Thyroid gland (tissue), 4 donors: ENCODE measurements around the gene PBX1.

Source experiments
- POLR2A ChIP-seq, 2 donors: fragments of 450-650 bp; IDR thresholded peaks; one replicate each; pipeline ENCODE4 v1.6.1; 2017; ENCODE audit warnings: antibody characterized with exemption in 2 of 2, mild to moderate bottlenecking in 2 of 2, moderate library complexity in 1 of 2
- TF ChIP-seq, protein P1 (sequence below), 6 experiments: fragments of 200-600 bp in 3 of 6; fragments of 450-650 bp in 3 of 6; sonication (generic) in 3 of 6; IDR thresholded peaks; one replicate each; pipeline ENCODE4 v1.5.1; 2016 to 2019; ENCODE audit warnings: antibody characterized with exemption in 6 of 6, mild to moderate bottlenecking in 2 of 6, inconsistent platforms in 1 of 6, moderate library complexity in 1 of 6

GRCh38 chr1:164624400-164624799 is 65.4 kb downstream of the PBX1 start:
- TF ChIP-seq, protein P1, sequence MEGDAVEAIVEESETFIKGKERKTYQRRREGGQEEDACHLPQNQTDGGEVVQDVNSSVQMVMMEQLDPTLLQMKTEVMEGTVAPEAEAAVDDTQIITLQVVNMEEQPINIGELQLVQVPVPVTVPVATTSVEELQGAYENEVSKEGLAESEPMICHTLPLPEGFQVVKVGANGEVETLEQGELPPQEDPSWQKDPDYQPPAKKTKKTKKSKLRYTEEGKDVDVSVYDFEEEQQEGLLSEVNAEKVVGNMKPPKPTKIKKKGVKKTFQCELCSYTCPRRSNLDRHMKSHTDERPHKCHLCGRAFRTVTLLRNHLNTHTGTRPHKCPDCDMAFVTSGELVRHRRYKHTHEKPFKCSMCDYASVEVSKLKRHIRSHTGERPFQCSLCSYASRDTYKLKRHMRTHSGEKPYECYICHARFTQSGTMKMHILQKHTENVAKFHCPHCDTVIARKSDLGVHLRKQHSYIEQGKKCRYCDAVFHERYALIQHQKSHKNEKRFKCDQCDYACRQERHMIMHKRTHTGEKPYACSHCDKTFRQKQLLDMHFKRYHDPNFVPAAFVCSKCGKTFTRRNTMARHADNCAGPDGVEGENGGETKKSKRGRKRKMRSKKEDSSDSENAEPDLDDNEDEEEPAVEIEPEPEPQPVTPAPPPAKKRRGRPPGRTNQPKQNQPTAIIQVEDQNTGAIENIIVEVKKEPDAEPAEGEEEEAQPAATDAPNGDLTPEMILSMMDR (IDR thresholded peaks at IDR 0.05) = no peak
- no peak for TF ChIP-seq POLR2A (IDR thresholded peaks at IDR 0.05)
